ENCODE data around the gene GALR1.

The GALR1 gene

GRCh38 chr18:77323640-77324299 is 74.1 kb downstream of the GALR1 start:
- DNase-seq: no peak
